GM19397 (cell line): ENCODE data around the gene MYOM3.

Experiments
- ATAC-seq: cut with Tn5 transposase; IDR thresholded peaks from one replicate; pipeline ENCODE4 v1.9.1; 2021; ENCODE audit warnings: mild to moderate bottlenecking, moderate library complexity; ENCODE audit not compliant: unreplicated experiment

Gene MYOM3

GRCh38 chr1:24117132-24117531 lies 5.2 kb upstream of the MYOM3 start:
- no peak for ATAC-seq

DNA sequence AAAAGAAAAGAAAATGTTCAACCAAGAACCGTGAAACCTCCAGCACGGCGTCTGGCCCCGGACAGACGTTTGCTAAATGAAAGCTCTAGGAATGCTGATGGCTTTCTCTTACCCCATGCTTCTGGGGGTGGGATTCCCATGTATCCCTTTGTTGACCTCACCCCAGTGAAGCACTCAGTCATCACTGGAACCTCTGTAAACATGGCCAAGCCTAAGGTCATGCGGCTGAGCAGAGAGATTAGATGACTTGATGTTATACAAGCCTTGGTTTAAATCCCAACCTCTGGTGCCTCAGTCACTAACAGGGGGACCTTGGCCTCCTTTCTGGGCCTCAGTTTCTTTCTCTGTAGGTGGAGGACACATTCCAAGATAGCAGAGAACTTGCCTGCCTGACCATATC lies 2.8 kb upstream of the MYOM3 start:
- ATAC-seq: no peak

DNA sequence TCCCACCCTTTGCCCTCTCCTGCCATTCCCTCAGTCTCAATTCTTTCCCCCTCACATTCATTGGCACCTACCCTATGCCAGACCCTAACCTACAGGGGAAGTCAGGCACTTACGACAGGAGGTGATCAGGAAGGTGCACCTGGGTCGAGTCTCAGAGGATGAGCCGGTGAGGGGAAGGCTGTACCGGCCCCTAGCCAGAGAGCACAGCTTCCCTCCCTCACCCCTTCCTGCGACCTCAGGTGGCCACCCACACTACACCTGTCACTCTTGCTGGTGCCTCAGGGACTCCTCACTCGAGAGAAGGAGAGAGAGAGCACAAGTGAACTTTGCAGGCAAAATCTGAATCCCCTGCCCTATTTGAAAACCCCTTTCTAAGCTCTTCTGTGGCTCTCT lies 1.7 kb upstream of the MYOM3 start:
- ATAC-seq: no peak

- no peak for ATAC-seq
Measured at GRCh38 chr1:24111262-24111995, 506 bp downstream of the MYOM3 start.

GRCh38 chr1:24110642-24111261 lies 1.2 kb downstream of the MYOM3 start:
- no peak for ATAC-seq

GRCh38 chr1:24109686-24110475 lies 2.1 kb downstream of the MYOM3 start:
- no peak for ATAC-seq

- no peak for ATAC-seq
Measured at GRCh38 chr1:24109166-24109483, 2.8 kb downstream of the MYOM3 start.

- no peak for ATAC-seq
Measured at GRCh38 chr1:24108334-24109165, 3.4 kb downstream of the MYOM3 start.

- no peak for ATAC-seq
Measured at GRCh38 chr1:24107462-24108138, 4.3 kb downstream of the MYOM3 start.

DNA sequence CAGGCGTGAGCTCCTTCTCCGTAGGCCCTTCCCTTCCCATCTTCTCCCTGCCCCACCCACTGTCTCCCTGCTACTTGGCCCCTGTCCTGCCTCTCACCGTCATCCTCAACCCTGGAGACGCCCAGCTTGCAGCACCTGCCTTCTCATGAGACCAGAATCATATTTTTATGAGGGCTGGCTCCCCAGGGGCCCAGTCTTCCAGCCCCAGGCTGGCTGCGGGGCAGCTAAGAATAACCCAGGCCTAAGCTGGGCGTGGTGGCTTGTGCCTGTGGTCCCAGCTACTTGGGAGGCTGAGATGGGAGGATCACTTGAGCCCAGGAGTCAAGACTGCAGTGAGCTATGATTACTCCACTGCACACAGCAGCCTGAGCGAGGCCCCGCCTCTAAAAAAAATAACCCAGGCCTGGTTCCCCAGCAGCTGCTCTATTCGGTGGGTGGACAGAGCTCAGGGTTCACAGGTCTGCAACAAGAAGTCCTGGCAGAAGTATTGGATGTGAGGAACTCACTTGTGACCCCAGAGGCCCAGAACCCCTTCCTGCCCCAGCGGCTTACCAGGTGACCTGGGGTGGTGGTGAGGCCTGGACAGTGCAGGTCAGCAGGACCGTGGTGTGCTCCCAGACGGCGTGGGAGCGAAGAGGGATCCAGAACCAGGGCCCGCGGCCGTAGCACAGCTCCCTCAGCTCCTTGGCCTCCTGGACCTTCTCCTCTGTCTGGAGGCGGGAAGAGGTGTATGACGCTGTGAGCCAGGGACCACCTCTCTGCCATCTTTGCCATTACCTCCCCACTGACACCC lies 6.4 kb downstream of the MYOM3 start:
- ATAC-seq: no peak

DNA sequence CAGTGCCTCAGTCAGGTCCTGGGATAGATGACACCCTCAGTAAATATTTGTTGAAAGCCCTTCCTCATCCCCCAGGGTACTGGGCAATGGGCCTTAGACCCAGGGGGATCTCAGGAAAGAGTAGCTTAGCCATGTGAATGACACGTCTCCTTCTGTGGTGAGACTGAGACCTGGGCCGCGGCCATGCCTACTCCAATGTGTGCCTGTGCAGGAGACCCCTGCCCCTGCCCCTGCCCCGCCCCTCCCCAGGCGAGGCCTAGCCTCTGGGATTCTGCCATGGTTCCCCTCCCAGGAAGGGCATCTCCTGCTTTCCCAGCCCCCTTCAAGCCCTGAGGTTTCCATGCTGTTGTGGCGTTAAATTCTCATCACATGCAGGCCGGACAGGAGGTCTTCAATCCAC lies 7.1 kb downstream of the MYOM3 start:
- no peak for ATAC-seq

DNA sequence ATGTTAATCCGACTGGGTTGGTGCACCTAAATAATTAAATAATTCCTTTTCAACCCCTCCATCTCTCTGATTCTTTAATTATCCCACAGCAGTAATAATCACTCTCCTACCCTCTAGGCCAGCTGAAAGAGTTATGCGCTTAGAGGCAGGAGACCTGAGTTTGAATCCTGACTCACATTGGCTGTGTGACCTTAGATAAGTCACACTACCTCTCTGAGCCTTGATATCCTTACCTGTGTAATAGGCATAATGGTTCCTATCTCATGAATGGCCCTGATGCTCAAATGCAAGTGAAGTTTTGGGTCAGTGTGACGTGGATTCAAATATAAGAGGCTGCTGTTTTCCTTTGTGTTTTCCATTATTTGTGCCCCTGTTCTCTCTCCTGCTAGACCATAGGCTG lies 8.1 kb downstream of the MYOM3 start:
- no peak for ATAC-seq

GRCh38 chr1:24103408-24103807 lies 8.5 kb downstream of the MYOM3 start:
- ATAC-seq: no peak

GRCh38 chr1:24102961-24103360 lies 9.0 kb downstream of the MYOM3 start:
- ATAC-seq: no peak

GRCh38 chr1:24101796-24102586 lies 9.9 kb downstream of the MYOM3 start:
- no peak for ATAC-seq

GRCh38 chr1:24100945-24101737 lies 10.8 kb downstream of the MYOM3 start:
- ATAC-seq: no peak

- ATAC-seq: no peak
Measured at GRCh38 chr1:24098943-24099638, 12.8 kb downstream of the MYOM3 start.

GRCh38 chr1:24098102-24098501 lies 13.8 kb downstream of the MYOM3 start:
- no peak for ATAC-seq
